Ovary (tissue), 9 donors: Measurements from ENCODE around the gene CHRNA1. TPM values are rescaled to one million over a fixed set of nuclear protein-coding genes. Genes with fewer than 3 reads are reported as not detected.

Experiments used
- DNase-seq, 5 donors: peaks; one replicate each; pipeline ENCODE4 v3.0.0-alpha.2; 2019 to 2020
- H3K27ac ChIP-seq, 2 donors: fragments of 200-600 bp; one replicate each; pipeline versions ENCODE4 v1.5.1 to v1.8.0; 2019 to 2022
- H3K27me3 ChIP-seq: fragments of 200-600 bp; one replicate; pipeline ENCODE4 v1.8.0; 2022
- H3K36me3 ChIP-seq: fragments of 200-600 bp; sonication (generic); one replicate; pipeline ENCODE4 v1.5.1; 2019
- H3K4me1 ChIP-seq: one replicate; pipeline ENCODE4 v1.8.1; 2013; ENCODE audit warnings: mild to moderate bottlenecking, moderate library complexity; ENCODE audit not compliant: insufficient read depth
- H3K4me3 ChIP-seq: fragments of 200-600 bp; sonication (generic); one replicate; pipeline ENCODE4 v1.5.1; 2017
- H3K9me3 ChIP-seq, 2 donors: fragments of 200-600 bp in 1 of 2; sonication (generic) in 1 of 2; one replicate each; pipeline versions ENCODE4 v1.5.1 to v1.8.1; 2013 to 2019; ENCODE audit warnings: mild to moderate bottlenecking in 1 of 2, moderate library complexity in 1 of 2
- CTCF ChIP-seq, 3 donors: fragments of 450-650 bp in 2 of 3; fragments of 200-600 bp in 1 of 3; IDR thresholded peaks; one replicate each; pipeline versions ENCODE4 v1.5.1 to v1.8.0; 2016 to 2022; ENCODE audit warnings: antibody characterized with exemption in 3 of 3, mild to moderate bottlenecking in 1 of 3
- EP300 ChIP-seq: sonication (generic); formaldehyde crosslinking; IDR thresholded peaks from one replicate; pipeline ENCODE4 v1.6.1; 2017; ENCODE audit warnings: antibody characterized with exemption
- POLR2A ChIP-seq: fragments of 450-650 bp; IDR thresholded peaks from one replicate; pipeline ENCODE4 v1.6.1; 2017; ENCODE audit warnings: antibody characterized with exemption, mild to moderate bottlenecking, moderate library complexity
- WGBS, 3 donors: extraction: QIAGEN DNeasy Blood & Tissue Kit in 1 of 3; methylation state at CpG; one replicate each; pipeline versions ENCODE4 v1.1.5 to v1.1.7; 2013 to 2017; 5-methylcytosine and 5-hydroxymethylcytosine counted together
- intact Hi-C, 4 donors: fragments of 100-400 bp; cut with DNase I; formaldehyde crosslinking; loops; one replicate each; pipeline versions ENCODE4 v1.11.0 to v1.15.1; 2022 to 2023
- polyA plus RNA-seq, 2 donors: library from polyadenylated mRNA; stranded (reverse); fragments of 200-250 nt in 1 of 2; fragments of 350-450 nt in 1 of 2; fragmentation: Illumina TruSeq in 1 of 2; extraction: RNeasy Lipid Tissue Mini Kit (QIAGEN cat#74804) in 1 of 2; gene quantifications; one replicate each; pipeline ENCODE4 v1.2.3, GENCODE V29; 2013 to 2014
- total RNA-seq, 7 donors: library from RNA; depleted of rRNA in 2 of 7; stranded (reverse); fragments of >200 nt in 2 of 7; fragmentation: NEBNext Ultra II Directional in 3 of 7; extraction: Animal tissue kit (Norgen Biotek cat#: 25700) in 3 of 7; gene quantifications; one replicate each; pipeline versions ENCODE4 v1.1.0 to v1.2.4, GENCODE V29; 2016 to 2023
- donor health status: DM: no; HTN: no; CAD: no; lungs with moderate emphysema.
- donor health status: DM: no; HTN: no; CAD: no.
- donor health status: Bipolar disorder and iron deficiency.
- donor health status: DM: yes; HTN: yes; CAD: no.
- donor health status: DM: no; HTN: no; CAD: no.
- donor health status: DM: yes; HTN: yes; CAD: no.

Gene CHRNA1
- total and polyA plus RNA-seq, 9 donors, result 0.05 to 1.4 (median 0.45) TPM; not detected in 6

DNA sequence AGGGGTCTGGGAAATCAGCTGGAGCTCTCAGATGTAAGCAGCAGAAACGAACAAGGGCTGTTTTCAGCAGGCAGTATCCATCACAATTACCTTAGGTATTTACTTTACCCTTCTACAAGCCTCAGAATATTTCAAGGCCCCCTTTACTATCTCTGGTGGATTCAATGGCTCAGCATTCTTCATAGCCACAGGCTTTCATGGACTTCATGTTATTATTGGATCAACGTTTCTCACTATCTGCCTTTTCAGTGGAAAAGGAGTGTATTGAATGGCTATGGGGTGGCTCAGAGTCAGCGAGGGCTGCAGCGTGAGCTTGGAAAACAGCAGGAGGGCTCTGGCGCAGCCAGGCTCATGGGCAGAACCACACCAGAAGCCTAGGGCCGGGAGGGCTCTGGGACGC, 16.6 kb upstream of the CHRNA1 start:
- WGBS, 3 donors, result 73 to 80% (median 77%) methylated on average over 7 of the region's 7 CpGs
- no peaks in the 10 kb centered on the region for H3K36me3 ChIP-seq
- intact Hi-C loops, result no loop called here

GRCh38 chr2:174780191-174780840, 16.0 kb upstream of the CHRNA1 start:
- intact Hi-C loops, result no loop called here
- Histone ChIP-seq H3K27ac (no peak overlapping the region), H3K4me1 (no peaks in the 10 kb centered on the region), H3K27me3 (no peaks in the 10 kb centered on the region), H3K4me3 (no peak overlapping the region), H3K36me3 (no peaks in the 10 kb centered on the region), H3K9me3 (no peaks in the 10 kb centered on the region)
- DNase-seq, result no peak
- WGBS, 3 donors, result 87 to 95% (median 95%) methylated on average over 5 of the region's 5 CpGs
- no peak for TF ChIP-seq CTCF (IDR thresholded peaks at IDR 0.05)
- no peak for TF ChIP-seq POLR2A
- TF ChIP-seq EP300, result no peak

More for the DNA sequence above, 16.6 kb upstream of the CHRNA1 start:
- no peaks in the 10 kb centered on the region for H3K27me3 ChIP-seq
- H3K9me3 ChIP-seq, result no peaks in the 10 kb centered on the region
- no peak overlapping the region for H3K27ac ChIP-seq
- no peak overlapping the region for H3K4me3 ChIP-seq
- TF ChIP-seq EP300 (no peak), POLR2A (no peak), CTCF (IDR thresholded peaks at IDR 0.05) (no peak)
- DNase-seq, result no peak
- H3K4me1 ChIP-seq, result no peaks in the 10 kb centered on the region

- H3K27me3 ChIP-seq, result no peaks in the 10 kb centered on the region
- H3K4me3 ChIP-seq, result no peak overlapping the region
- H3K4me1 ChIP-seq, result no peaks in the 10 kb centered on the region
- no peaks in the 10 kb centered on the region for H3K36me3 ChIP-seq
- H3K9me3 ChIP-seq, result no peaks in the 10 kb centered on the region
- H3K27ac ChIP-seq, result no peak overlapping the region
- intact Hi-C loops, result loop anchor here in 1 of 4 donors (10.0 kb wide), 1 partner anchor 215 kb away; no protein-coding TSS in a partner anchor
- WGBS, 3 donors, result 82 to 91% (median 90%) methylated on average over 5 of the region's 5 CpGs
- DNase-seq, result no peak
- TF ChIP-seq CTCF (IDR thresholded peaks at IDR 0.05), result no peak
- TF ChIP-seq POLR2A, result no peak
- TF ChIP-seq EP300, result no peak
These were observed 15.2 kb upstream of the CHRNA1 start for GRCh38 chr2:174779361-174779928.

- H3K4me3 ChIP-seq, result no peak overlapping the region
- DNase-seq, result peak in 4 of 5 donors; percentile 17 to 53 (median 34)
- H3K4me1 ChIP-seq, result no peaks in the 10 kb centered on the region
- 33 to 53% (median 50%) methylated on average over 13 of the region's 13 CpGs for WGBS, 3 donors
- H3K36me3 ChIP-seq, result no peaks in the 10 kb centered on the region
- TF ChIP-seq EP300 (no peak), POLR2A (no peak), CTCF (IDR thresholded peaks at IDR 0.05) (no peak)
- no peaks in the 10 kb centered on the region for H3K9me3 ChIP-seq
- no peaks in the 10 kb centered on the region for H3K27me3 ChIP-seq
- H3K27ac ChIP-seq, result no peak overlapping the region
- intact Hi-C loops, result loop anchor here in 1 of 4 donors (10.0 kb wide), 1 partner anchor 216 kb away; no protein-coding TSS in a partner anchor
These were observed 14.1 kb upstream of the CHRNA1 start for GRCh38 chr2:174778085-174778981.
